GM20000 (cell line): ENCODE data around the gene MAP1A.

ENCODE experiments used
- DNase-seq: peaks from one replicate; pipeline ENCODE4 v3.0.0; 2012; ENCODE audit warnings: low spot score
- CTCF ChIP-seq: IDR thresholded peaks from 2 replicates; pipeline ENCODE4 v1.5.1; 2012; ENCODE audit warnings: mild to moderate bottlenecking, control low read depth; ENCODE audit errors: extremely low read depth, missing control alignments

The MAP1A gene

DNA sequence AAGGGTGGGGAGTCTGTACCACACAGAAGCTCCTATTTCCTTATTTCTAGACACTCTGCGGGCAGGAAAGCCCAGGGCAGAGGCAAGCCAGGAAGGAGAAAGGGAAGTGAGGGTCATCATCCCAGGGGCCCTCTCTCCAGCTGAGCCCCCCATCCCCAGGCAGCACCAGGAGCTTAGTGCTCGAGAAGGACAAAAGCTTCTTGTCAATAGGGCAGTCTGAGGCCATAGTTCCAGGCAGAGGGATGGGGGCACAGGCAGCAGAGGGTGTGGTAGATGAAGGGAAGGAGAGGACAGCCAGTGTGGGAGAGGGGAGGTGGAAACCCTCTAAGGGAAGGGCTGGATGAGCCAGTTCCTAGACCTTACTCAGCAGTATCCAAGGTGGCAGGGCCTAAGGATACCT is 2.7 kb downstream of the MAP1A start:
- DNase-seq = no peak
- no peak for TF ChIP-seq CTCF

- no peak for DNase-seq
- no peak for TF ChIP-seq CTCF
Observed at GRCh38 chr15:43521419-43521818, 4.0 kb downstream of the MAP1A start.

DNA sequence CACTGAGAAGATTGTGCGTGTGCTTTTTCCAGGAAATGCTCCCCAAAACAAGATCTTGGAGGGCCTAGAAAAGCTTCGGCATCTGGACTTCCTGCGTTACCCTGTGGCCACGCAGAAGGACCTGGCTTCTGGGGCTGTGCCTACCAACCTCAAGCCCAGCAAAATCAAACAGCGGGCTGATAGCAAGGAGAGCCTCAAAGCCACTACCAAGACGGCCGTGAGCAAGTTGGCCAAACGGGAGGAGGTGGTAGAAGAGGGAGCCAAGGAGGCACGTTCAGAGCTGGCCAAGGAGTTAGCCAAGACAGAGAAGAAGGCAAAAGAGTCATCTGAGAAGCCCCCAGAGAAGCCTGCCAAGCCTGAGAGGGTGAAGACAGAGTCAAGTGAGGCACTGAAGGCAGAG is 4.8 kb downstream of the MAP1A start:
- TF ChIP-seq CTCF = no peak
- DNase-seq = no peak

DNA sequence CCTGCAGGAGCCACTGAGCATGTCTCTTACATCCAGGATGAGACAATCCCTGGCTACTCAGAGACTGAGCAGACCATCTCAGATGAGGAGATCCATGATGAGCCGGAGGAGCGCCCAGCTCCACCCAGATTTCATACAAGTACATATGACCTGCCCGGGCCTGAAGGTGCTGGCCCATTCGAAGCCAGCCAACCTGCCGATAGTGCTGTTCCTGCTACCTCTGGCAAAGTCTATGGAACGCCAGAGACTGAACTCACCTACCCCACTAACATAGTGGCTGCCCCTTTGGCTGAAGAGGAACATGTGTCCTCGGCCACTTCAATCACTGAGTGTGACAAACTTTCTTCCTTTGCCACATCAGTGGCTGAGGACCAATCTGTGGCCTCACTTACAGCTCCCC is 6.2 kb downstream of the MAP1A start:
- DNase-seq = no peak
- no peak for TF ChIP-seq CTCF

DNA sequence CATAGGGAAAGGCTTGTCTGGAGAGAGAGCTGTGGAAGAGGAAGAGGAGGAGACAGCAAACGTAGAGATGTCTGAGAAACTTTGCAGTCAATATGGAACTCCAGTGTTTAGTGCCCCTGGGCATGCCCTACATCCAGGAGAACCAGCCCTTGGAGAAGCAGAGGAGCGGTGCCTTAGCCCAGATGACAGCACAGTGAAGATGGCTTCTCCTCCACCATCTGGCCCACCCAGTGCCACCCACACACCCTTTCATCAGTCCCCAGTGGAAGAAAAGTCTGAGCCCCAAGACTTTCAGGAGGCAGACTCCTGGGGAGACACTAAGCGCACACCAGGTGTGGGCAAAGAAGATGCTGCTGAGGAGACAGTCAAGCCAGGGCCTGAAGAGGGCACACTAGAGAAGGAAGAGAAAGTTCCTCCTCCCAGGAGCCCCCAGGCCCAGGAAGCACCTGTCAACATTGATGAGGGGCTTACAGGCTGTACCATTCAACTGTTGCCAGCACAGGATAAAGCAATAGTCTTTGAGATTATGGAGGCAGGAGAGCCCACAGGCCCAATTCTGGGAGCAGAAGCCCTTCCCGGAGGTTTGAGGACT is 6.9 kb downstream of the MAP1A start:
- no peak for TF ChIP-seq CTCF
- no peak for DNase-seq

DNA sequence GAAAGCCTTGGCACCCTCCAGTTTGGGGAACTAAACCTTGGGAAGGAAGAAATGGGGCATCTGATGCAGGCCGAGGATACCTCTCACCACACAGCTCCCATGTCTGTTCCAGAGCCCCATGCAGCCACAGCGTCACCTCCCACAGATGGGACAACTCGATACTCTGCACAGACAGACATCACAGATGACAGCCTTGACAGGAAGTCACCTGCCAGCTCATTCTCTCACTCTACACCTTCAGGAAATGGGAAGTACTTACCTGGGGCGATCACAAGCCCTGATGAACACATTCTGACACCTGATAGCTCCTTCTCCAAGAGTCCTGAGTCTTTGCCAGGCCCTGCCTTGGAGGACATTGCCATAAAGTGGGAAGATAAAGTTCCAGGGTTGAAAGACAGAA is 7.7 kb downstream of the MAP1A start:
- DNase-seq = no peak
- TF ChIP-seq CTCF = no peak

DNA sequence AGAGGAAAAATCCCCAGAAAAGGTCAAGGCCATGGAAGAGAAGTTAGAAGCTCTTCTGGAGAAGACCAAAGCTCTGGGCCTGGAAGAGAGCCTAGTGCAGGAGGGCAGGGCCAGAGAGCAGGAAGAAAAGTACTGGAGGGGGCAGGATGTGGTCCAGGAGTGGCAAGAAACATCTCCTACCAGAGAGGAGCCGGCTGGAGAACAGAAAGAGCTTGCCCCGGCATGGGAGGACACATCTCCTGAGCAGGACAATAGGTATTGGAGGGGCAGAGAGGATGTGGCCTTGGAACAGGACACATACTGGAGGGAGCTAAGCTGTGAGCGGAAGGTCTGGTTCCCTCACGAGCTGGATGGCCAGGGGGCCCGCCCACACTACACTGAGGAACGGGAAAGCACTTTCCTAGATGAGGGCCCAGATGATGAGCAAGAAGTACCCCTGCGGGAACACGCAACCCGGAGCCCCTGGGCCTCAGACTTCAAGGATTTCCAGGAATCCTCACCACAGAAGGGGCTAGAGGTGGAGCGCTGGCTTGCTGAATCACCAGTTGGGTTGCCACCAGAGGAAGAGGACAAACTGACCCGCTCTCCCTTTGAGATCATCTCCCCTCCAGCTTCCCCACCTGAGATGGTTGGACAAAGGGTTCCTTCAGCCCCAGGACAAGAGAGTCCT is 9.0 kb downstream of the MAP1A start:
- no peak for DNase-seq
- no peak for TF ChIP-seq CTCF
